GM21529 (cell line): ENCODE results near the gene PAQR9.

Experiments used
- ATAC-seq: cut with Tn5 transposase; IDR thresholded peaks from one replicate; pipeline ENCODE4 v1.9.1; 2021; ENCODE audit not compliant: unreplicated experiment

Gene PAQR9

GRCh38 chr3:142983318-142983717 lies 19.8 kb upstream of the PAQR9 start:
- no peak for ATAC-seq

GRCh38 chr3:142982038-142982773 lies 18.7 kb upstream of the PAQR9 start:
- ATAC-seq: no peak

GRCh38 chr3:142981108-142981507 lies 17.6 kb upstream of the PAQR9 start:
- no peak for ATAC-seq

- ATAC-seq: no peak
These were observed 13.9 kb upstream of the PAQR9 start for GRCh38 chr3:142977399-142977728.

- no peak for ATAC-seq
These were observed 13.3 kb upstream of the PAQR9 start for GRCh38 chr3:142976621-142977398.

- no peak for ATAC-seq
These were observed 12.0 kb upstream of the PAQR9 start for GRCh38 chr3:142975316-142975995.

DNA sequence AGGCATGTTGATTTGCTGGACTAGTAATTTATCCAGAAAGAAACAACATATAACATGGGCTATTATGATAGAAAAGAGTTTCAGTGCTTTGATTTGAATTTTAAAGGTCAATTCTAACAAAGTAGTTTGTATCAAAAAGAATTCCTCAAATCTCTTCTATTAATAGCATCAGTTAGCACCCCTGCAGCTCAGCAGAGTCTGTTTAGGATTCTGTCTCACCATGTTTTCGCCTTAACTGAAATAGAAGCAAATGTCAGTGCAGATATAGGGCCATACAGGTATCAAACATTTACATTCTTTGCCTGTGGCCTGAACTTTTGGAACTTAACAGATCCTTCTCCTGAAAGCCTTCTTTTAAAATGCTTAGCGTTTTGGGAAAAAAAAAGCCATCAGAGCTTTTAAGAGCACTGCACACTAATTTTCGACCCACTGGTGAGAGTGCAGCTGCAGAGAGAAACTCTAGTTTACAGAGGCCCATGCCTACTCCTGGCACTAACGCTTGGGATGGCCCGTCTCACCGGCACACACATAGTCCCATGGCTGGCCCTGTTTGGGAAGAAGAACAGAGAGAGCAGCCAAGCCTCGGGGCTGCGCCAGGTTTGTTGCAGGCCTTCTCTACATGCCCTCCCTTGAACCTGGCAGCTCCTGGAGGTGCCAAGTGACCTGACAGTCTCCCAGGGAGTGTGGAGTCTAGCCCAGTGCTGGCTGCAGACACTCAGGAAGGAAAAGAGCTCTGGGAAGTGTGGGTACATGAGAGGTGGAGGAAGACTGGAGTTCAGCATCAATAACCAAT lies 9.9 kb upstream of the PAQR9 start:
- no peak for ATAC-seq

DNA sequence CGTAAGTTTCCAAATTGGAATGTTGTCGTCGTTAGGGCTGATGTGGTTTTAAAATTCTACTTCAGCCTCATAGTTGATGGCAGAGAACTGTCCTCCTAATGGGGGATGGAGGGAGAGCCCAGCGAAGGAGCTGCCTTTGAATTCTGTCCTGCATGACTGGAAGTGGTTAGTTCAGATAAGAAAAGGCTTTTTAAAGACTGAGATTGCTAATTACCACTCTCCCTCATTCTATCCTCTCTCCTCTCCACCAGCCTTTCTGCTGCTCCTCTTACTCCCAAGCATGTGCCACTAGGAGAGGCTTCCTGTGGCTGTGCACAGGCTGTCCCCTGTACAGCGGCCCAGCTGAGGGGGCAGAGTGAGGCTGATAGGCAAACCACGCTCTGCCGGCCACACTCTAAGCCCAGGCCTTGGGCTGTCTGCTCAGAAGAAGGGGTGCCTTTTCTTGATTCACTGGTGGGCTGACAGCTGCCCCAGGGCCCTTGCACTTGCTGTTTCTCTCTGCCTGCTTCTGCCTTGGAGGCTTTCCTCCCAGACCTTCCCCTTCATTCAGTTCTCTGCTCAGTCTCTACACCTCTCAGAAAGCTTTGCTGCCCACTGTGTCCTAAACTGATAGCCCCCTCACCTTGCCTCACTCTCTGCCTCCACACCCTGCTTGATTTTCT lies 8.7 kb upstream of the PAQR9 start:
- no peak for ATAC-seq

DNA sequence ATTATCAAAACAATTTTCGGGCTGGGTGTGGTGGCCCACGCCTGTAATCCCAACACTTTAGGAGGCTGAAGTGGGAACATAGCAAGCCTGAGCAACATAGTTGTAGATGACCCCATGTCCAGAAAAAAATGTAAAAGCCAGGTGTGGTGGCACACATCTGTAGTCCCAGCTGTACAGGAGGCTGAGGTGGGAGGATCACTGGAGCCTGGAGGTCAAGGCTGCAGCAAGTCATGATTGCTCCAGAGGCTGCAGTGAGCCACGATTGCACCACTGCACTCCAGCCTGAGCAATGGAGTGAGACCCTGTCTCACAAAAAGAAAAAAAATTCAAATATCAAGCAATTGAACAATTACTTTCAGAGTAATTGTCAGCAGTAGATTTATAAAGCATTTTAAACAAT lies 8.0 kb upstream of the PAQR9 start:
- ATAC-seq: no peak

DNA sequence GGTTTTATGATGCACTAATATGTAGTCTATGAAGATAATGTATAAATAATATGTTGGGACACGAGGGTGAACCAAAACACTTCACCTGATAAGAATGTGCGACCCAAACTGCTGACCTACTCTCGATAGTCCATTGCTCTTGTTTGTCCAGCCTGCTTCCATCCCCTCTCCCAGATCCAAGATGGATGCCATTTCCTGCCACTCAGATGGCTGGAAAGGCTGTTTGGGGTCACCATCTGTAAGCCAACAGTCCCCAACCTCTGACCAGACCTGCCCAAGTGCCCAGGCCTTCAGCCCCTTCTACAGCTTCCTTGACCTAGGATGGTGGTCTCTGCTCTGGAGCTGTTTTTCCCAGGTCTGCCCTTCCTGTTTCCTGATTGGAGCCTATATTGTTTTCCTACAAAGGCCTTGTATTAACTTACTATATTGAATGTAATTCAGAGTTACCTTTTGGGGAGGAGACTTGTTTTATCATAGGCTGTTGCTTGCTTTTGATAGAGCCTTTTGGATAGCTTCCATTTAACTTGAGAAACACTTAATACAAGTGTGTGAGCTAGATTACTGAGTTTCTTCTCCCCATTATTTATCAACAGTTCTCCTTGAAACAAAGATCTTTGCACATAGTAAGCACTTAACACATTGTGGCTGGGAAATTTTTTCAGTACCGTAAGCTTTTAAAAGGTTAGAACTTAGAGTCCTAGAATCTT lies 5.0 kb upstream of the PAQR9 start:
- no peak for ATAC-seq

- ATAC-seq: no peak
These were observed 3.3 kb upstream of the PAQR9 start for GRCh38 chr3:142966808-142967207.

GRCh38 chr3:142965581-142965980 lies 2.1 kb upstream of the PAQR9 start:
- ATAC-seq: no peak

DNA sequence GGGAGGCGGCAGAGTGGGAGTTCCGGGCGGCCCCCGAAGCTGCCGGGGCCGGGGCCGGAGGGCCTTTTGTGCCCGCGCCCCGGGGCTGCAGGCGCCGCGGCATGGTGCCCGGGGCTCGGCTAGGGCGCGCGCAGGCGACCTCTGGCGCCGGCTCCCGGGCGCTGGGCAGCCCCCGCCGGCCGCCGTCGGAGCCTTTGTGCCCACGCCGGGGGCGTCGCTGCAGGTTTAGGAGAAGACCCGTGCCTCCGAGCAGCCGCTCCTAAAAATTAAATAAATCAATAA lies 299 bp downstream of the PAQR9 start:
- no peak for ATAC-seq

- ATAC-seq: no peak
These were observed 797 bp downstream of the PAQR9 start for GRCh38 chr3:142962520-142963233.

DNA sequence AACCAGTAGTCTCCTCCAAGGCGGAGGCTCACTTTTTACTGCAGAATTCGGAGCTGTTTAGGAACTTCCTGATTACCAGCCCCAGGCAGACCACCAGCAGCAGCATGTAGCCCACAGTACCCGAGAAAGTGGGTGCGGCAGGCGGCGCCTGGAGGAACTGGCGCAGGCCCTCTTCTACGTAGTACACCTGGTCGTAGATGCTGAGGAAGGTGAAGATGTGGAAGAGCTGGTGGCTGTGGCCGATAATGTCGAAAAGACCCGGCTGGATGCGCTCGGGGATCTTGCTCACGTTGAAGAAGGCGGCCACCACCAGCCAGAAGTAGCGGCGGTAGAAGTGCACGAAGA lies 1.3 kb downstream of the PAQR9 start:
- ATAC-seq: no peak

DNA sequence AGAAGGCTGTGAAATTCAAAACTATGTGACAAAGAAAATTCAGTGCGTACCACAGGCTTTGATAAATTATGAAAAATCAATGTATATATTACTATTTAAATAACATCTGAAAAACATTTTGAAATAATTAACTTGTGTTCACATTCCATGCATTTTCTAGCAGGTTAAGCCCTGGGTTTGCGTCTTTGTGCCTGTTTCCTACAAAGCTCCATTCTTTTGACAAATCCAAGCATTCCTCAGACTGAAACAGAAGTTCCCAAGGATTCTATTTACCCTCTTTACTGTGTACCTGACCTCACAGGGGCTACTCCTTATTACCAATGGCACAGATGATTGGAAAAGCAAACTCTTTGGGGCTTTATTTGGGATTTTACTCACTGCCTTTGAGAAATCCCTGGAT lies 1.9 kb downstream of the PAQR9 start:
- ATAC-seq: no peak

DNA sequence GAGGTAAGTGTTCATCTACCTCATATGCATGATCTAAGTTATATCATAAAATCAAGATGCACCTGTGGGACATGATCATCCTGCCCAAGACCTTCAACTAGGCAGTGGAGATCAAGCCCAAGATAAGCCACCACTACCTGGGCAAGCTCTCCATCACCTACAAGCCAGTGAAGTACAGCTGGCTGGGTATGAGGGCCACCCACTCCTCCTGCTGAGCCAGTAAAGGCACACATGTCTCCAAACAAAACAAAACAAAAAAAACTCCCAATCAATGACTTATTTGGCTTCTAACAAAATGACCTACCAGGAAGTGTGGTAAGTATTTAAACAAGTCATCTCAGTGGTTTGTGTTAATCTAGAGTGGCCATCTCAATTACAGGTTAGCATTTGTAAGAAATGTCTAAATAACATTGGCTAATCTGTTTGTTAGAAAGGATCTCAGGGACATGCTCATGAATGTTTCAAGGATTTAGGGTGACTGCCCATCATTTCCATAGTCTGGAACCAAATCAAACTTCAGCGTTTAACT lies 3.1 kb downstream of the PAQR9 start:
- no peak for ATAC-seq

- no peak for ATAC-seq
These were observed 4.8 kb downstream of the PAQR9 start for GRCh38 chr3:142958707-142959106.

- no peak for ATAC-seq
These were observed 10.0 kb downstream of the PAQR9 start for GRCh38 chr3:142953443-142953842.
